ENCODE results near the gene STC2.
"Not testable (repeated sequence)": the region's sequence is repeated elsewhere in the genome, so short reads cannot be mapped to it uniquely, and the experiment has no call there.

STC2 gene, protein sequence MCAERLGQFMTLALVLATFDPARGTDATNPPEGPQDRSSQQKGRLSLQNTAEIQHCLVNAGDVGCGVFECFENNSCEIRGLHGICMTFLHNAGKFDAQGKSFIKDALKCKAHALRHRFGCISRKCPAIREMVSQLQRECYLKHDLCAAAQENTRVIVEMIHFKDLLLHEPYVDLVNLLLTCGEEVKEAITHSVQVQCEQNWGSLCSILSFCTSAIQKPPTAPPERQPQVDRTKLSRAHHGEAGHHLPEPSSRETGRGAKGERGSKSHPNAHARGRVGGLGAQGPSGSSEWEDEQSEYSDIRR

GRCh38 chr5:173327948-173328843 is at the start of gene STC2:
STC2 (minus strand) TSS chr5:173328414; CDS start chr5:173328193, 221 bp downstream.
- Histone ChIP-seq H3K27me3 (ENCODE audit: low read depth, low read length) (peaks cover 37% of the 10 kb centered on the region), H3K9me3 (ENCODE audit: control insufficient read depth in 1 of 2, low read length in 2 of 2) (no peaks in the 10 kb centered on the region), H3K36me3 (ENCODE audit: control insufficient read depth in 1 of 2, insufficient read depth in 2 of 2, low read length in 2 of 2) (no peaks in the 10 kb centered on the region), H3K27ac (ENCODE audit: low read length) (no peak within 1 kb of the TSS), H3K4me1 (ENCODE audit: control insufficient read depth in 1 of 2, insufficient read depth in 2 of 2, low read length in 2 of 2) (peaks cover 4 to 46% of the 10 kb centered on the region in 2 donors), H3K4me3 (ENCODE audit: low read depth in 1 of 2, low read length in 2 of 2) (peak within 1 kb of the TSS; percentile 45 to 71)

GRCh38 chr5:173371400-173371799 is 43.2 kb upstream of the STC2 start:
- no peaks in the 10 kb centered on the region for H3K36me3 ChIP-seq (ENCODE audit: control insufficient read depth in 1 of 2, insufficient read depth in 2 of 2, low read length in 2 of 2)
- H3K9me3 ChIP-seq (ENCODE audit: control insufficient read depth in 1 of 2, low read length in 2 of 2) = peaks cover 0 to 7% of the 10 kb centered on the region in 2 donors
- H3K27me3 ChIP-seq (ENCODE audit: low read depth, low read length) = no peaks in the 10 kb centered on the region
- H3K4me1 ChIP-seq (ENCODE audit: control insufficient read depth in 1 of 2, insufficient read depth in 2 of 2, low read length in 2 of 2) = no peaks in the 10 kb centered on the region
- no peak overlapping the region for H3K27ac ChIP-seq (ENCODE audit: low read length)
- no peak overlapping the region for H3K4me3 ChIP-seq (ENCODE audit: low read depth in 1 of 2, low read length in 2 of 2)

DNA sequence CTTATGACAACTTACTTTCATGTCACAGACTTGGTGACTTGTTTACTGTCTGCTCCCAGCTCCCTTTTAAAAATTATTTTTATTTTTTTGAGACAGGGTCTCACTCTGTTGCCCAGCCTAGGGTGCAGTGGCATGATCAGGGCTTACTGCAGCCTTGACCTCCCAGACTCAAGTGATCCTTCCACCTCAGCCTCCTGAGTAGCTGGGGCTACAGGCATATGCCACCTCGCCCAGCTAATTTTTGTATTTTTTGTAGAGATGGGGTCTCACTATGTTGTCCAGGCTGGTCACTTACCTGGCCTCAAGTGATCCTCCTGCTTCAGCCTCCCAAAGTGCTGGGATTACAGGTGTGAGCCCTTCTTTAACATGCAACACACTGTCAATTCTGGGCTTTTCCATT is 35.2 kb upstream of the STC2 start:
- H3K9me3 ChIP-seq (ENCODE audit: control insufficient read depth in 1 of 2, low read length in 2 of 2); H3K27me3 ChIP-seq (ENCODE audit: low read depth, low read length); H3K27ac ChIP-seq (ENCODE audit: low read length); H3K36me3 ChIP-seq (ENCODE audit: control insufficient read depth in 1 of 2, insufficient read depth in 2 of 2, low read length in 2 of 2); H3K4me3 ChIP-seq (ENCODE audit: low read depth in 1 of 2, low read length in 2 of 2); H3K4me1 ChIP-seq (ENCODE audit: control insufficient read depth in 1 of 2, insufficient read depth in 2 of 2, low read length in 2 of 2): not testable (repeated sequence)

DNA sequence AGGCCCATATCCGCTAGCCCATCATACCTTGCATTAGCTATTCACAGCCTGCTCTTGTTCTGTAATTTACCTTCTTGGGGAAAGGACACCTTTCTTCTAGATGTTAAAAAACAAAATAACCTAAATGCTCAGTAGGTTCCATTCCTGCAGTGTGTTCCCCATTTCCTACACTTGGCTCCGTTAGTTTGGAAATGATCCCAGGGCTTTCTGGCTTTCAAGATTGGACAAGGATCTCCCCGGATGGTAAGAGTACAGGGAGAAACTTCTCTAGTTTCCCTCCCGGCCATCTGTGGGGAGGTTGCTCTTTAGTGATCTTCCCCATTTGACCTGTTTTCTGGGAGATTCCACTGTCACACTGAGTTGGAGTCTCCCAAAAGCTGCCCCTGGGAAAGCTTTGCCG is 27.3 kb upstream of the STC2 start:
- Histone ChIP-seq H3K27me3 (ENCODE audit: low read depth, low read length) (no peaks in the 10 kb centered on the region), H3K4me3 (ENCODE audit: low read depth in 1 of 2, low read length in 2 of 2) (no peak overlapping the region), H3K9me3 (ENCODE audit: control insufficient read depth in 1 of 2, low read length in 2 of 2) (no peaks in the 10 kb centered on the region), H3K27ac (ENCODE audit: low read length) (no peak overlapping the region), H3K4me1 (ENCODE audit: control insufficient read depth in 1 of 2, insufficient read depth in 2 of 2, low read length in 2 of 2) (peaks cover 0 to 13% of the 10 kb centered on the region in 2 donors), H3K36me3 (ENCODE audit: control insufficient read depth in 1 of 2, insufficient read depth in 2 of 2, low read length in 2 of 2) (no peaks in the 10 kb centered on the region)

DNA sequence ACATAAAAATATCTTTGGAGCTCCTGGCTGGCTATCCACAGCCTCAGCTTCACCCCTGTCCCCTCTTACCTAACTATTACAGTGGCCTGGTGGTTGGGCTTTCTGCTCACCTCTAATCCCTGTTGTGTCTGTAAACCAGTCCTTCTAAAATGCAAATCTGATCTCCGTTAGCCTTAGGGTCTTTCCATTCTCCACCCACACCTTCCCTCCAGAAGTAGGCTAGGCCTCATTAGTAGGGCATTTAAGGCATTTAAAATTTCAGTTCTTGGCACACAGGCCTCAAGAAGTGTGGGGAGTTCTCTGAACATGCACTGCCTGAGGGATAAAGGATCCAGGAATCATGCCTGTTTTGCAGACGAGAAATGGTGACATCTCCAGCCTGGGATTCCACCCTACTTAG is 26.4 kb upstream of the STC2 start:
- Histone ChIP-seq H3K9me3 (ENCODE audit: control insufficient read depth in 1 of 2, low read length in 2 of 2) (no peaks in the 10 kb centered on the region), H3K4me3 (ENCODE audit: low read depth in 1 of 2, low read length in 2 of 2) (no peak overlapping the region), H3K27ac (ENCODE audit: low read length) (no peak overlapping the region), H3K4me1 (ENCODE audit: control insufficient read depth in 1 of 2, insufficient read depth in 2 of 2, low read length in 2 of 2) (peaks cover 0 to 13% of the 10 kb centered on the region in 2 donors), H3K36me3 (ENCODE audit: control insufficient read depth in 1 of 2, insufficient read depth in 2 of 2, low read length in 2 of 2) (no peaks in the 10 kb centered on the region), H3K27me3 (ENCODE audit: low read depth, low read length) (no peaks in the 10 kb centered on the region)

DNA sequence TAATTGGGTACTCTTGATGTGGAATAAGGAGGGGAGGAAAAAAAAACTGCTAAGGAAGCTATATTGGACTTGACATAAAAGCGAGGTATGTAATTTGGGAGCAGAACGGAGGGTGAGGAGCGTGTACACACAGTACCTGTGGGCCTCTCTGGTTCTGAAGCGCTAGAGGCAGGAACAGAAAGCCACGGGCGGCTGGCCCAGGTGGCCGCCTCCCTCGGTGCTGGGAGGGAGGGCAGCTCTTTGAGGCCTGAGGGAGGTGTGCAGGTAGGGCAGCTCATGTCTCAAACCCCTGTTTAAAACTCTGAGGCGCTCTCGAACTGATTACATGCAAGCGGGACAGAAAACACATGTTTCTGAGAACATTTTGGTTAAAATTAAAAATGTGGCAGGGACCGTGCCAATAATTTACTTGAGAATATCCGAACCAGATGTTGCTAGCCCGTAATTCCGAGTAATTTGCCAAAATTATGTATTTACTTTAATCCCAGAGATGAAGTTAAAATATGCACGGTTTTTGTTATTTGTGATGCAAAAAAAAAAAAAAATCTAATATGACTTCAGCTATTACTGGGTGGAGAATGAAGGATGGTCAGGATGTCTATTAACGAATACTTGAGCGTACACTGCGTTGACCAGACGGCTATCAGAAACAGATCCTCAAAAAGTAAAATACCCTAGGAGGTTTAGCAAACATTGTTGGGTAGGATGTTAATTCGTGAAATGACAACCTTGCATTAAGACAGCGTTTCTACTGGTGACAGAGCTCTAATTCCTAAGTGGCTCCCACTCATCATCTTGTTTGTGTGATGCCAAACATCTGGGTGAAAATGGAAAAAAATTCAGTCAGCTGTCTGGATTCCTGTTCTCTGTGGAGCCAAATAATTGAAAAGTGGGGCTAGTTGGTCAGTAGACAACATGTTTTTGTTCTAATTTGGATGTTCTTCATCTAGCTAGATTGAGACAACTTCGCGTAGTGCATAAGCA is 24.4 kb upstream of the STC2 start:
- Histone ChIP-seq H3K4me3 (ENCODE audit: low read depth in 1 of 2, low read length in 2 of 2) (no peak overlapping the region), H3K4me1 (ENCODE audit: control insufficient read depth in 1 of 2, insufficient read depth in 2 of 2, low read length in 2 of 2) (peaks cover 0 to 13% of the 10 kb centered on the region in 2 donors), H3K27ac (ENCODE audit: low read length) (no peak overlapping the region), H3K9me3 (ENCODE audit: control insufficient read depth in 1 of 2, low read length in 2 of 2) (no peaks in the 10 kb centered on the region), H3K27me3 (ENCODE audit: low read depth, low read length) (no peaks in the 10 kb centered on the region), H3K36me3 (ENCODE audit: control insufficient read depth in 1 of 2, insufficient read depth in 2 of 2, low read length in 2 of 2) (no peaks in the 10 kb centered on the region)

DNA sequence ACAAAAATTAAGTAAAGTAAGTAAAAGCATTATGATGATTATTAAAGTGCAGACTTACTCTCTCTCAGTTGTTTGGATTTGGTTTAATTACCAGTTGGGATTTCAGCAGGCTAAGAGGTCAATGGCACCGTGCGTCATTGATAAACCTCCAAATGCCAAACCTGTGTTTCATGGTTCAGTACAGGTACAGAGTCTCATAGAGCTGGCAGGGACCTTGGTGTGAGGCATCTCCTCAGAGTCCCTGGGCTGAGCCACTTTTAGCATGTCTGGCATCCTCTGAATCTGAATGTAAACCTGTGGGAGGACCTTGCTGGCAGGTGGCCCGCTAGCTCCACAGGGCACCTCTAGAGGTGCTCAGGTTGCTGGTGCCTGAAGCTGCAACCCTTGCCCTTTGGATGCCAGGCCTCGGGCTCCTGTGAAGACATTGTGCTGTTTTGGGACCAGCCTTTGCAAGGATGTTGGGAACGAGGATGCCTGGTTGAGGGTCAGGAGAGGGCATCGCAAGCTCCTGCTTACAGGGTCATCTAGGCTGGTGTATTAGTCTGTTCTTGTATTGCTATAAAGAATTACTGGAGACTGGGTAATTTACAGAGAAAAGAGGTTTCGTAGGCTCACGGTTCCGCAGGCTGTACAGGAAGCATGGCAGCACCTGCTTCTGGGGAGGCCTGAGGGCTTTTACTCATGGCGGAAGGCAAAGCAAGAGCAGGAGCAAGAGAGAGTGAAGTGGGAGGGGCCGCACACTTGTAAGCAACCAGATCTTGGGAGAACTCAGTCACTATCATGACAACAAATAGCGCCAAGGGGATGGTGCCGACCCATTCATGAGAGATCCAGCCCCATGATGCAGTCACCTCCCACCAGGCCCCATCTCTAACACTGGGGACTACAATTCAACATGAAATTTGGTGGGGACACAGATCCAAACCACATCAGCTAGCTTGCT is 14.9 kb upstream of the STC2 start:
- Histone ChIP-seq H3K4me3 (ENCODE audit: low read depth in 1 of 2, low read length in 2 of 2) (no peak overlapping the region), H3K9me3 (ENCODE audit: control insufficient read depth in 1 of 2, low read length in 2 of 2) (no peaks in the 10 kb centered on the region), H3K27ac (ENCODE audit: low read length) (no peak overlapping the region), H3K36me3 (ENCODE audit: control insufficient read depth in 1 of 2, insufficient read depth in 2 of 2, low read length in 2 of 2) (no peaks in the 10 kb centered on the region), H3K4me1 (ENCODE audit: control insufficient read depth in 1 of 2, insufficient read depth in 2 of 2, low read length in 2 of 2) (no peaks in the 10 kb centered on the region), H3K27me3 (ENCODE audit: low read depth, low read length) (no peaks in the 10 kb centered on the region)

DNA sequence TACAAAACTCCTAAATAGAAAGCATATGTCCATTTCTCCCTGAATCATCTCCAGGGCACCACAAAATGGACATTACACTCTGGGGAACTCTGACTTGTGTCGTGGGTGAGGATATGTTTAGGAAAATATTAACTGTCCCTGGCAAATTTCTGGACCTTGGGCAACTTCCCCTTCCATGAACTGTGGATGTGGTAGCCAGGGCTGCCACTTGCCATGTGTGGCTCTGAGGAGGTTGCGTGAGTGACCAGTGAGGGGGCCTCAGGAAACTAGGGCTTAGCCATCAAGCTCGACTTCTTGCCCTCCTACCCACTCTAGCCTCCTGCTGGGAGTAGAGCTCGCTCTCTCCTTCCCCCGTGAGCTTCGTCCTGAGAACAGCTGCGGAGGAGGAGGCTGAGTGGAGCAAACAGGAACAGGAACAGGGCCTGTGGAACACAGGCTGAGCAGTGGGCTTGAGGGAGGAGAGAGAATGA is 13.8 kb upstream of the STC2 start:
- Histone ChIP-seq H3K27ac (ENCODE audit: low read length) (no peak overlapping the region), H3K36me3 (ENCODE audit: control insufficient read depth in 1 of 2, insufficient read depth in 2 of 2, low read length in 2 of 2) (no peaks in the 10 kb centered on the region), H3K4me1 (ENCODE audit: control insufficient read depth in 1 of 2, insufficient read depth in 2 of 2, low read length in 2 of 2) (no peaks in the 10 kb centered on the region), H3K27me3 (ENCODE audit: low read depth, low read length) (no peaks in the 10 kb centered on the region), H3K9me3 (ENCODE audit: control insufficient read depth in 1 of 2, low read length in 2 of 2) (no peaks in the 10 kb centered on the region), H3K4me3 (ENCODE audit: low read depth in 1 of 2, low read length in 2 of 2) (no peak overlapping the region)

DNA sequence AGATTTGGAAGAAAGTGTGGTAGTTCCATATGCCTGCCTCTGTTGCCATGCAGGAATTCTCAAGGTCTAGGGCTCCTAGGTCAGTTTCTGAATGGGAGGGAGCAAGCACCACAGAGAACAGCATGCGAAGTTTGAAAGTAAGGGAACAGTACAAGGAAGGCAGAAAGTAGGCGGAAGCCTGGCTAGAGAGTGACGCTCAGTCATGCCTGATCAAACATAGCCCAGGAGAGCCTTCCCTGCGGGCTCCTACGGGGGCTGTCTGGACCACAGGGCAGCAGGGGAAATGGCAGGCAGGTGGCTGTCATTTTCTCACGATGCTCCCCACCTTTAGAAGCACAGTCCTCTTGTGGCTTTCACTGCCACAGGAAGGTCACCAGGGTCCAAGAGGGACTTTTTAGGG is 12.8 kb upstream of the STC2 start:
- Histone ChIP-seq H3K27ac (ENCODE audit: low read length) (no peak overlapping the region), H3K4me1 (ENCODE audit: control insufficient read depth in 1 of 2, insufficient read depth in 2 of 2, low read length in 2 of 2) (no peaks in the 10 kb centered on the region), H3K9me3 (ENCODE audit: control insufficient read depth in 1 of 2, low read length in 2 of 2) (no peaks in the 10 kb centered on the region), H3K36me3 (ENCODE audit: control insufficient read depth in 1 of 2, insufficient read depth in 2 of 2, low read length in 2 of 2) (no peaks in the 10 kb centered on the region), H3K4me3 (ENCODE audit: low read depth in 1 of 2, low read length in 2 of 2) (no peak overlapping the region), H3K27me3 (ENCODE audit: low read depth, low read length) (no peaks in the 10 kb centered on the region)

- Histone ChIP-seq H3K36me3 (ENCODE audit: control insufficient read depth in 1 of 2, insufficient read depth in 2 of 2, low read length in 2 of 2) (no peaks in the 10 kb centered on the region), H3K4me1 (ENCODE audit: control insufficient read depth in 1 of 2, insufficient read depth in 2 of 2, low read length in 2 of 2) (no peaks in the 10 kb centered on the region), H3K27ac (ENCODE audit: low read length) (no peak overlapping the region), H3K27me3 (ENCODE audit: low read depth, low read length) (no peaks in the 10 kb centered on the region), H3K4me3 (ENCODE audit: low read depth in 1 of 2, low read length in 2 of 2) (no peak overlapping the region), H3K9me3 (ENCODE audit: control insufficient read depth in 1 of 2, low read length in 2 of 2) (no peaks in the 10 kb centered on the region)
These were observed 12.2 kb upstream of the STC2 start for GRCh38 chr5:173340451-173340850.

All from muscle layer of duodenum (tissue), 2 donors.